HEK293 (cell line): ENCODE data around the gene ICAM1.

ENCODE experiments used
- YY1 ChIP-seq: fragments of 450-650 bp; formaldehyde crosslinking; IDR thresholded peaks from 2 replicates; pipeline ENCODE4 v1.5.1; 2018; ENCODE audit warnings: missing biosample characterization, missing genetic modification characterization
- ZNF175 ChIP-seq: fragments of 450-650 bp; formaldehyde crosslinking; IDR thresholded peaks from 2 replicates; pipeline ENCODE4 v1.5.1; 2016; ENCODE audit warnings: missing biosample characterization, missing genetic modification characterization
- TF ChIP-seq, protein P1 (sequence below): fragments of 450-650 bp; formaldehyde crosslinking; IDR thresholded peaks from 2 replicates; pipeline ENCODE4 v1.5.1; 2016; ENCODE audit warnings: missing biosample characterization, missing genetic modification characterization

DNA sequence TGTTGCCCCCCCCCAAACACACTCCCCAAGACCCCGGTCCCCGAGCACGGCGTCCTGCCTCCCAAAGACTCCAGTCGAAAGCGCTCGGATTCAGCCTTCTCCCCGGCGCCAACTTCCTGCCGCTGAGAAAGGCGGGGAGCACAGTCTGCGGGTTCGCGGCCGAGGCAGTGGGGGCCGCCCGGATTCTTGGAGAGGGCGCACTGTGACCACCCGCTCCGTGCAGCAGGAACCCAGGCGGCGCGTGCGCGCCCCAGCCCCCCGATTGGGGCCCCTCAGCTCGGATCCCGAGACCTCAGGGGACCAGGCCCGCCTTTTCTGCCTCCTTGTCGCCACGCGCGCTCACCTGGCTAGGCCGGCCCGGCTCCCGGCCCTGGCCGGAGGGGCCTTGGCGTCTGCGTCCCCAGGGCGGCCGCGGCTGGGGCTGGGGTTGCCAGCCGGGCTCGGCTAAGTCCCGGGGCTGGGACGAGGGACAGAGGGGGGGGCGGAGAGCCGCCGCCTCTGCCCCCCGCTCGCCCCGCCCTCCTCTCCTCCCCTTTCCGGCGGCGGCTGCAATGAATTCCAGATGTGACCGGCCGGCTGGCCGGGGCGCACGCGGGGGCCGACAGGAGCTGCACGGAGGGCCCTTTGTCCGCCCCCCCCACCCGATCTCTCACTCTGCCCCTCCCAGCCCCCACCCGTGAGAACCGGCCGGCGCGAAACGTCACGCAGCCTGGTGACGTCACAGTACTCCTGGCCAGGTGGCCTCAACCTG lies 39.9 kb upstream of the ICAM1 start, which contains the start of gene S1PR2:
- TF ChIP-seq YY1 (no peak), ZNF175 (tag by site-specific recombination) (no peak)
- TF ChIP-seq, protein P1, sequence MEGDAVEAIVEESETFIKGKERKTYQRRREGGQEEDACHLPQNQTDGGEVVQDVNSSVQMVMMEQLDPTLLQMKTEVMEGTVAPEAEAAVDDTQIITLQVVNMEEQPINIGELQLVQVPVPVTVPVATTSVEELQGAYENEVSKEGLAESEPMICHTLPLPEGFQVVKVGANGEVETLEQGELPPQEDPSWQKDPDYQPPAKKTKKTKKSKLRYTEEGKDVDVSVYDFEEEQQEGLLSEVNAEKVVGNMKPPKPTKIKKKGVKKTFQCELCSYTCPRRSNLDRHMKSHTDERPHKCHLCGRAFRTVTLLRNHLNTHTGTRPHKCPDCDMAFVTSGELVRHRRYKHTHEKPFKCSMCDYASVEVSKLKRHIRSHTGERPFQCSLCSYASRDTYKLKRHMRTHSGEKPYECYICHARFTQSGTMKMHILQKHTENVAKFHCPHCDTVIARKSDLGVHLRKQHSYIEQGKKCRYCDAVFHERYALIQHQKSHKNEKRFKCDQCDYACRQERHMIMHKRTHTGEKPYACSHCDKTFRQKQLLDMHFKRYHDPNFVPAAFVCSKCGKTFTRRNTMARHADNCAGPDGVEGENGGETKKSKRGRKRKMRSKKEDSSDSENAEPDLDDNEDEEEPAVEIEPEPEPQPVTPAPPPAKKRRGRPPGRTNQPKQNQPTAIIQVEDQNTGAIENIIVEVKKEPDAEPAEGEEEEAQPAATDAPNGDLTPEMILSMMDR (tag by site-specific recombination) = no peak
